Sigmoid colon (tissue), 4 donors: ENCODE measurements around the gene RPH3AL.

Experiments
- CTCF ChIP-seq, 4 experiments: fragments of 450-650 bp in 3 of 4; fragments of 200-600 bp in 1 of 4; IDR thresholded peaks; one replicate each; pipeline ENCODE4 v1.5.1; 2016 to 2019; ENCODE audit warnings: antibody characterized with exemption in 4 of 4, mild to moderate bottlenecking in 3 of 4, moderate library complexity in 2 of 4
- POLR2A ChIP-seq, 2 donors: fragments of 450-650 bp; IDR thresholded peaks; one replicate each; pipeline ENCODE4 v1.6.1; 2016; ENCODE audit warnings: antibody characterized with exemption in 2 of 2, mild to moderate bottlenecking in 2 of 2, moderate library complexity in 2 of 2
- POLR2AphosphoS5 ChIP-seq, 4 donors: sonication (generic); formaldehyde crosslinking; IDR thresholded peaks; one replicate each; pipeline ENCODE4 v1.6.1; 2017; ENCODE audit warnings: antibody characterized with exemption in 4 of 4

GRCh38 chr17:343875-344752, 8.5 kb downstream of the RPH3AL start:
- no peak for TF ChIP-seq POLR2AphosphoS5 (IDR thresholded peaks at IDR 0.05)
- TF ChIP-seq CTCF (IDR thresholded peaks at IDR 0.05), result no peak
- TF ChIP-seq POLR2A (IDR thresholded peaks at IDR 0.05), result no peak
